ENCODE results near the gene KIRREL1.

- TF ChIP-seq BRCA1 (IDR thresholded peaks at IDR 0.05; ENCODE audit: low read depth, low read length) (no peak), CTCF (IDR thresholded peaks at IDR 0.05; ENCODE audit: control extremely low read depth in 1 of 3, insufficient read depth in 1 of 3, low read depth in 1 of 3, low read length in 3 of 3) (no peak), SUZ12 (IDR thresholded peaks at IDR 0.05; ENCODE audit: low read length) (no peak), POLR2AphosphoS5 (IDR thresholded peaks at IDR 0.05; ENCODE audit: low read depth, low read length) (no peak), JUND (IDR thresholded peaks at IDR 0.05; ENCODE audit: low read length) (no peak), POLR2A (IDR thresholded peaks at IDR 0.05; ENCODE audit: control extremely low read depth in 1 of 2, low read depth in 2 of 2, low read length in 2 of 2) (no peak), TAF1 (IDR thresholded peaks at IDR 0.05; ENCODE audit: low read depth, low read length) (no peak), SRF (IDR thresholded peaks at IDR 0.05; ENCODE audit: low read depth, low read length) (no peak), EP300 (IDR thresholded peaks at IDR 0.05; ENCODE audit: borderline replicate concordance in 1 of 2, low read depth in 2 of 2, low read length in 2 of 2) (no peak)
These were observed 84.2 kb downstream of the KIRREL1 start for GRCh38 chr1:158077411-158078256.
